ENCODE data around the gene C1orf87. TPM values are rescaled to one million over a fixed set of nuclear protein-coding genes. Genes with fewer than 3 reads are reported as not detected.
"Not testable (repeated sequence)": the region's sequence is repeated elsewhere in the genome, so short reads cannot be mapped to it uniquely, and the experiment has no call there.

The C1orf87 gene
- total and polyA plus RNA-seq, 4 donors, result not detected

- no peak for TF ChIP-seq ATF3 (IDR thresholded peaks at IDR 0.05)
- TF ChIP-seq YY1 (IDR thresholded peaks at IDR 0.05), result no peak
- no peak for TF ChIP-seq HNF4A (conservative IDR thresholded peaks at IDR 0.05)
- TF ChIP-seq RXRA (IDR thresholded peaks at IDR 0.05), result no peak
- TF ChIP-seq CTCF (IDR thresholded peaks at IDR 0.05; ENCODE audit: low read depth, low read length, missing input control), result no peak
- no peak for TF ChIP-seq RAD21 (IDR thresholded peaks at IDR 0.05)
- TF ChIP-seq GABPA (IDR thresholded peaks at IDR 0.05 in 1 of 2, conservative IDR thresholded peaks at IDR 0.05 in 1 of 2), result no peak
- no peak for TF ChIP-seq MAX (IDR thresholded peaks at IDR 0.05)
- TF ChIP-seq TAF1 (conservative IDR thresholded peaks at IDR 0.05), result no peak
- no peak for TF ChIP-seq NR2F2 (IDR thresholded peaks at IDR 0.05)
- TF ChIP-seq JUND (IDR thresholded peaks at IDR 0.05), result no peak
- TF ChIP-seq EGR1 (IDR thresholded peaks at IDR 0.05; ENCODE audit: low read depth in 2 of 2), result no peak
- Histone ChIP-seq H3K4me3 (ENCODE audit: low read depth in 1 of 3, low read length in 3 of 3) (no peak overlapping the region), H3K27ac (ENCODE audit: low read depth in 1 of 2, low read length in 2 of 2) (no peak overlapping the region), H3K36me3 (ENCODE audit: control insufficient read depth in 4 of 4, insufficient read depth in 3 of 4, low read depth in 1 of 4, low read length in 3 of 4) (no peaks in the 10 kb centered on the region), H3K4me1 (ENCODE audit: control insufficient read depth in 4 of 4, insufficient read depth in 4 of 4, low read length in 3 of 4) (peaks cover 0 to 6% (median 1%) of the 10 kb centered on the region in 4 donors), H3K9ac (ENCODE audit: low read depth in 1 of 2, low read length in 2 of 2) (no peak overlapping the region), H3K27me3 (ENCODE audit: control insufficient read depth in 4 of 4, insufficient read depth in 4 of 4, low read length in 3 of 4) (peaks cover 0 to 3% (median 0%) of the 10 kb centered on the region in 4 donors), H3K9me3 (ENCODE audit: control insufficient read depth in 4 of 4, low read length in 3 of 4) (no peaks in the 10 kb centered on the region)
- 87% methylated on average over 20 of the region's 20 CpGs for WGBS
- DNase-seq (ENCODE audit: low spot score), result no peak
Observed at GRCh38 chr1:59972216-59972927, 101.2 kb downstream of the C1orf87 start.

- WGBS, result 12% methylated on average over 19 of the region's 19 CpGs
- peak; percentile 77 for DNase-seq (ENCODE audit: low spot score)
- H3K9ac ChIP-seq (ENCODE audit: low read depth in 1 of 2, low read length in 2 of 2), result no peak overlapping the region
- H3K9me3 ChIP-seq (ENCODE audit: control insufficient read depth in 4 of 4, low read length in 3 of 4), result no peaks in the 10 kb centered on the region
- peaks cover 0 to 6% (median 1%) of the 10 kb centered on the region in 4 donors for H3K4me1 ChIP-seq (ENCODE audit: control insufficient read depth in 4 of 4, insufficient read depth in 4 of 4, low read length in 3 of 4)
- peak; percentile 76 for TF ChIP-seq CTCF (IDR thresholded peaks at IDR 0.05; ENCODE audit: low read depth, low read length, missing input control)
- TF ChIP-seq JUND (IDR thresholded peaks at IDR 0.05), result no peak
- TF ChIP-seq FOXA2 (IDR thresholded peaks at IDR 0.05), result no peak
- no peak for TF ChIP-seq HNF4G (IDR thresholded peaks at IDR 0.05)
- TF ChIP-seq YY1 (IDR thresholded peaks at IDR 0.05), result no peak
- no peak for TF ChIP-seq TAF1 (conservative IDR thresholded peaks at IDR 0.05)
- peak; percentile 83 to 92 for TF ChIP-seq RAD21 (IDR thresholded peaks at IDR 0.05)
- no peak for TF ChIP-seq MAX (IDR thresholded peaks at IDR 0.05)
- no peak for TF ChIP-seq GABPA (IDR thresholded peaks at IDR 0.05 in 1 of 2, conservative IDR thresholded peaks at IDR 0.05 in 1 of 2)
- TF ChIP-seq RXRA (IDR thresholded peaks at IDR 0.05), result no peak
- H3K27me3 ChIP-seq (ENCODE audit: control insufficient read depth in 4 of 4, insufficient read depth in 4 of 4, low read length in 3 of 4), result peaks cover 0 to 3% (median 0%) of the 10 kb centered on the region in 4 donors
- no peak overlapping the region for H3K4me3 ChIP-seq (ENCODE audit: low read depth in 1 of 3, low read length in 3 of 3)
- no peaks in the 10 kb centered on the region for H3K36me3 ChIP-seq (ENCODE audit: control insufficient read depth in 4 of 4, insufficient read depth in 3 of 4, low read depth in 1 of 4, low read length in 3 of 4)
- no peak overlapping the region for H3K27ac ChIP-seq (ENCODE audit: low read depth in 1 of 2, low read length in 2 of 2)
Observed at GRCh38 chr1:59971464-59971911, 102.1 kb downstream of the C1orf87 start.

- not testable (repeated sequence) for H3K4me3 ChIP-seq (ENCODE audit: low read depth in 1 of 3, low read length in 3 of 3); H3K36me3 ChIP-seq (ENCODE audit: control insufficient read depth in 4 of 4, insufficient read depth in 3 of 4, low read depth in 1 of 4, low read length in 3 of 4); DNase-seq (ENCODE audit: low spot score); H3K27me3 ChIP-seq (ENCODE audit: control insufficient read depth in 4 of 4, insufficient read depth in 4 of 4, low read length in 3 of 4); H3K9me3 ChIP-seq (ENCODE audit: control insufficient read depth in 4 of 4, low read length in 3 of 4); H3K4me1 ChIP-seq (ENCODE audit: control insufficient read depth in 4 of 4, insufficient read depth in 4 of 4, low read length in 3 of 4); H3K9ac ChIP-seq (ENCODE audit: low read depth in 1 of 2, low read length in 2 of 2); H3K27ac ChIP-seq (ENCODE audit: low read depth in 1 of 2, low read length in 2 of 2)
- 96% methylated on average over 42 of the region's 42 CpGs for WGBS
Observed at GRCh38 chr1:59969542-59970175, 103.9 kb downstream of the C1orf87 start.

- not testable (repeated sequence) for H3K4me3 ChIP-seq (ENCODE audit: low read depth in 1 of 3, low read length in 3 of 3); H3K9me3 ChIP-seq (ENCODE audit: control insufficient read depth in 4 of 4, low read length in 3 of 4); H3K4me1 ChIP-seq (ENCODE audit: control insufficient read depth in 4 of 4, insufficient read depth in 4 of 4, low read length in 3 of 4); DNase-seq (ENCODE audit: low spot score); H3K27ac ChIP-seq (ENCODE audit: low read depth in 1 of 2, low read length in 2 of 2); H3K9ac ChIP-seq (ENCODE audit: low read depth in 1 of 2, low read length in 2 of 2); H3K36me3 ChIP-seq (ENCODE audit: control insufficient read depth in 4 of 4, insufficient read depth in 3 of 4, low read depth in 1 of 4, low read length in 3 of 4); H3K27me3 ChIP-seq (ENCODE audit: control insufficient read depth in 4 of 4, insufficient read depth in 4 of 4, low read length in 3 of 4)
- 93% methylated on average over 17 of the region's 17 CpGs for WGBS
Observed at GRCh38 chr1:59968746-59969145, 104.8 kb downstream of the C1orf87 start.
